T follicular helper cell (primary cell): ENCODE data around the gene MAPK8.

Source experiments
- DNase-seq: peaks from one replicate; pipeline ENCODE4 v3.0.0-alpha.2; 2020; ENCODE audit warnings: low read depth

Gene MAPK8

GRCh38 chr10:48449501-48450232 lies 143.2 kb downstream of the MAPK8 start:
- no peak for DNase-seq

DNA sequence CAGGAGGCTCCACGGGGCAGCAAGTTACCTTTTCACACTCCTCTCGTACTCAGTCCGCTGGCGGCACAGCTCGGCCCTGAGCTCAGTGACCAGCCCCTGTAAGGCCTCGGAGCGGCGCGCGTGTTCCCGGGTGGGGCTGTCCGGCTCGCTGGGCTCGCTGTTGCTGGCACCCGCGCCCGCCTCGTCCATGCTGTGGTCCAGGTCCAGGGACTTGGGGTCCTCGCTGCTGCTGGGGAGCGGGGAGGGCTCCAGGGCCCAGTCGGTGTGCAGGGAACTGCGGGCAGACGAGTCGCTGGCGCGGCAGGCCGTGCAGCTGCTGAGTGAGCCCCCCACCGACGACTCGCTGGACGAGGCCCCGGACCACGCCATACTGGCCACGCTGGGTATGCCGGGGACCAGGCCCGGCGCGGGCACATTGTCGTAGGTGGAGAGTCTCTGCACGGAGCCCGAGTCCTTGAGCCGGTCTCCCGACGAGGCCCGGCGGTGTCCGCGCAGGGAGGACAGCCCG lies 143.8 kb downstream of the MAPK8 start:
- no peak for DNase-seq

GRCh38 chr10:48450741-48451466 lies 144.4 kb downstream of the MAPK8 start:
- no peak for DNase-seq

DNA sequence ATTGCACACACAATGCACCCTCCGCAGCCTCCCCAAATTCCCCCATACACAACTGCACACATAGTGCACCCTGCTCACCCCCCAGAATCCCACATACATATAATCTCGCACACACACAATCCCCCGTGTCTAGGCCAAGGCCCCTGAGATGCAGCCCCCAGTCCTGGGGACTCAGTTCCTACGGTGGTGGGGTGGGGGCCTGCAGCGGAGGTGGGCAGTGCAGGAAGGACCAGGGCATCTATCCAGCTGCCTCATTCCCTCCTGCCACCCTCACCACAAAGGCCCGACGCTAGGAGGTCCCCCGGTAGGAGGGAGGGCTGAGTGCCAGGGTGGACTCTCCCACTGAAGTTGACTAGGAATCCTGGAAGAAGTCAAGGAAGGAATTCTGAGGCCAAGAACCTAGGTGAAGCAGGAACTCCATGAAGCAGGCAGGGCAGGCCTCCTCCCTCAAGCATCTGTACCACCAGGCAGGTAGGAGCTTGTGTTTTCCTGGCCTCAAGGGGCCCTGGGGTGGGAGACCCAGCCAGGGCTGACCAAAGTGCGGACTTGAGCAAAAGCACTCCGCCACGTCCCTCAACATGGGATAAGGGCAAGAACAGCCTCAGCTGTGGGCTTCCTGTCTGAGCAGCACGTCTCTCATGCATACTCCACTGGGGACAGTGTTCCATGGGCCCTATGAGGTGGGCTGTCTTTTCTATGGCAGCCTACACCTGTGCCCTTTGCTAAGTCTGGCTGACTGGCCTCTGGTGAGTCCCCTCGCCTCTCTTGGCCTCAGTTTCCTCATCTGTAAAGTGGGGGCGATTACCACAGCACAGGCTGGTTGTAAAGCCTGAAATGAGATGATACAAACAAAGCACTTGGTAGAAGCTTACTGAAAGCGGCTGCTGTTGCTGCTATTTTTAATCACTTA lies 145.7 kb downstream of the MAPK8 start:
- no peak for DNase-seq

DNA sequence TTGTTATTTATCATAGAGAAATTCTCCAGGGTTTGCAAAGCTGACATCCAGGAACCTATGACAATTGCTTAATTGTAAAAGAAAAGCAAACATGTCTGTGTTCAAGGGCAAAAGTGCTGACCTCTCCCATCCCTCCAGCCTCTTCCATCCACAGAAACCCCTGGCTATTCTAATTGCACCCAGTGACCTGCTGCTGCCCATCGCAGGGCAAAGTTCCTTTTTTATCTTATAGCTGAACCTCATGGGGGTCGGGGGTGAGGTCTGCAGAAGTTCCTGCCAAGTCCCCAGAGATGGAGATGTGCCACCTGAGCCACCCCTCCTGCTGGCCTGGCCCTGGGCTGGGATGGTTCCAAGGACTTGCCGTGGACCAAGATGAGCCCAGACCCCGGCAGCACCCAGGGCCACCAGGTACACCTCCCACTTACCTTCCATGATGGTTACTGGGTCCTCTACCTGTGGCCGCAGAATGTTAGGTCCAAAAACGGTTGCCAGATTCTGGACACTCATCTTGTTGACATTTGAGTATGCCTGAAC lies 146.5 kb downstream of the MAPK8 start:
- DNase-seq, result no peak

DNA sequence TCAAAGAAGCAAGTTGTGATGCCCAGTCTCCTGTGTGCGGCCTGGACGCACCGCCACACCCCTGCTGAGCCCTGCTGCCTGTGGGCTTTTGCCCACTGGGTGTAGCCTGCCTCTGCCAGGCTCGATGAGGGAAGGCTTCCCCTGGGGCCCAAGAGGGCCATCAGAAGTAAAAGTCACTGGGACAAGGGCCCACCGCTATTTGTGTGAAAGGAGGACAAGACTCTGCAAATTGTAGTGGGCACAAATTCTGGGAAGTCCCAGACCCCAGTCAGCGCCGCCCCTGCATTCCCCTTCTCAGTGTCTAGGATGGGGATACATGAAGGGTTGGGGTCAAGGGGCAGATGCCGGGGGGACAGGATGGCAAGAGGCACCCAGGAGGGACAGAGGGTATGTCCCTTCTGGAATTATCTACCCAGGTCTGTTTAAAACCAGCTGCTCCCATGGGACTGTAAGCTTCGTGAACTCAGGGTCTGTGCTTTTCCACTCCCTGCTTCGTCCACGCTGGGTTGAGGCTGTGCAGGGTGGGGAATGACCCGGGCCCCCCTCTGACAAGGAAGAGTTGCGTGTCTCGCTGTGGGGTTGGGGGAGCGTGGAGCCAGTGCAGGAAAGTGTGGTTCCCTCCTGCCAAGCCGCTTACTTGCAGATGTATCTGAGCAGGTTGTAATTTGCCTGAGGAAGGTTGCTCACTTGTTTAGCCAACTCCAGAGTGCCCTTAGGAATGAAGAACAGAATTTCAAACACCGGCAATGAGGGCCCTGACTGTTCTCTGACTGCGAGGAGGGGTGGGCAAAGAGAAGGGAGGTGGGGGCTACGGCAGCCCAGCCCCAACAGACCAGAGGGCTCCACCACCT lies 147.2 kb downstream of the MAPK8 start:
- DNase-seq, result no peak

- DNase-seq, result no peak
These were observed 148.0 kb downstream of the MAPK8 start for GRCh38 chr10:48454302-48455054.

GRCh38 chr10:48455055-48455391 lies 148.5 kb downstream of the MAPK8 start:
- no peak for DNase-seq

DNA sequence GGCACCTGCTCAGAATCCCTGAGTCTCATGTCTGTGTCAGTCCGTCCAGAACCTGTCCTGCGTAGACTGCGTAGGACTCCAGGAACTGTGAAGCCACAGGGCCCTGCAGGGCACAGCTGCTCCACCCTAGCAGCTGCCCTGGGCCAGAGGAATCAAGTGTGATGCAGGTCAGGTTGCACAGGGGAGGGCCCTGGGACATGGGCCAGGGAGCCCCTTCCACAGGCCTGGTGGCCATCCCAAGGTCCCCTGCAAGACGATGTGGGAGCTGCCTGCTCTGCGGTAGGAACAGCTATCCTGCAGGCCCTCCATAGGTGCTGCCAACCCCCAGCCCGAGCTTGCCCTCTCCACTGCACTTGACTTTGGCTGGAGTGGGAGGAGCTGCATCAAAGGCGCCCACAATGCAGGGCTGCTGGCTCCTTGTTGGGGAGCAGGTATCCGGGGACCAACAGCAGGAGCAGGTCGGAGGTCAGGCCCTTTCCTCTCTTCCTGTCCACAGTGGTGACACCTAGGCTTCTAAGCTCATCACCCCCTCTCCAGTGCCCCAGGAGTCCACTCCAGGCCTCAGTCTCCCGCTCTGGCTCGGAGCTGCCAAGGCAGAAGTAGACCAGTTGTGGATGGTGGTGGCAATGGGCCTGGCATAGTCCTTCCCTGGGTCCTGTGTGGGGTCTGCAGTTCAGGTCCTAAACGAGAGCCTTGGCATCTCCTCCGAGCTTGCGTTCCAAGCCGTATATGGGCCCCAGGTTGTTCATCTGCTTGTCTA lies 149.1 kb downstream of the MAPK8 start:
- DNase-seq, result no peak

DNA sequence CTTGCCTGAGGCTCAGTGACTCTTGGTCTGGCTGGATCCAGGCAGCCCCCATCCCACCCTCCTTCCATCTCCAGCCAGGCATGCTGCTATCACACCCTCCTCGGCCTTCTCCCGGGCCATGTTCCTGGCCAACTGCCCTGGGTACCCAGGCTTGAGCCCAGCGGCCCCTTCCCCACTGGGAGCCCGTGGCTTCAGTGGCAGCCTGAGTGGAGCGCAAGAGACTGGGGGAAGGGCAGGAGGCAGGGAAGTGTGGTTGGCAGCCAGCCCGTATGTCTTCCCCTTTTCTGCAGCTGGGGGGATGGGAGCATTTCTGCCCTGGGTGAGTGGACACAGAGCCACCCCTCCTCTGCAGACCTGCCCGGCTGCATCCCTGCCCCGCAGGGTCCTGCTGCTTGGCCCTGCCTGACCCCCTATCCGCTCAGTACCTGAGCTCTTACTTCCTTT lies 149.9 kb downstream of the MAPK8 start:
- DNase-seq, result no peak

GRCh38 chr10:48456808-48457761 lies 150.6 kb downstream of the MAPK8 start:
- no peak for DNase-seq

DNA sequence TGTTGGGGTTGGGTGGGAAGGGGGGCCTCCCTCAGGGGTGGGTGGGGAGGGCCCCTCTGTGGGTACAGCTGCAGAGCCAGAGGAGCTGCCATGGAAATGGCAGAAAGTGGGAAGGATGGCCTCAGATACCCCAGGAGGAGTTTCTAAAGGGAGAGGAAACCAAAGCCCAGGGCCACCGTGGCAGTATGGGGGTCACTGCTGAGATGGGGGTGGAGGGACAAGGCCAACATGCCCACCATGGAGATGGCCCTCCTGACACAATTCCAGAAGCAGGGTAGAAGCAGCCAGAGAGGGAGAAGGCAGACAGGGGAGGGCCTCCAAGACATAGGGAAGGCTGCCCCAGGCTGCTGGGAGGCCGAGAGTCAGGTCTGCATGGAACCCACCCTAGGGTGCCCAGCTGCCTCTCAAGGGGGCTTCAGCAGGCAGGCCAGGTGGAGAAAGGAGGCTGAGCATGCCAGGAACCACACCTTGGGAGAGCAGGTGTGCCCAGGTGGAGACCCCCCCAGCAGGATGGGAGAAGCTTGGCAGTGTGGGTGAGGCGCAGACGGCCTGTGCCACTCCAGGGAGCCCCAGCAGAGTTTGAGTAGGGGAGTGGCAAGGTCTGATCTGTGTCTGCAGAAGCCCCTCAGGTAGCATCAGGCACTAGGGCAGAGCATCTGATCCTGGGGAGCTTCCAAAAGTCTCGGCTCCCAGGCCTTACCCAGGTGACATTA lies 151.6 kb downstream of the MAPK8 start:
- no peak for DNase-seq

DNA sequence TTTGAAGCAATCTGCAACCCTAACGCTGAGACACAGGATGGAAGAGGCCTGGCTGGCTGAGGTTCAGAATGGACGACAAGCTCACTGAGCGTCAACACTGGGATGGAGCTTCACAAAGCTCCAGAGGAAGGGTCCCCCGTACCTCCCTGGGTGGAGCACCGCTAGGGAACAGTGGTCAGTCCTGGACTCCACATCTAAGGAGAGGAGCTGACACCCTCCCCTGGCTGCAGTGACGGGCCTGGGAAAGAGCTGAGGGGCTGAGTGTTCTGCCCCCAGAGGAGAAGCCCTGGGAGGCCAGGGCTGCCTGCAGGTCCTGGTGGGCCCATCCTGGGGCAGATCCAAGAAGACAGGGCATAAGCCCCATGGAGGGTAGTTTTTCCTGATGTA lies 152.2 kb downstream of the MAPK8 start:
- DNase-seq, result no peak

DNA sequence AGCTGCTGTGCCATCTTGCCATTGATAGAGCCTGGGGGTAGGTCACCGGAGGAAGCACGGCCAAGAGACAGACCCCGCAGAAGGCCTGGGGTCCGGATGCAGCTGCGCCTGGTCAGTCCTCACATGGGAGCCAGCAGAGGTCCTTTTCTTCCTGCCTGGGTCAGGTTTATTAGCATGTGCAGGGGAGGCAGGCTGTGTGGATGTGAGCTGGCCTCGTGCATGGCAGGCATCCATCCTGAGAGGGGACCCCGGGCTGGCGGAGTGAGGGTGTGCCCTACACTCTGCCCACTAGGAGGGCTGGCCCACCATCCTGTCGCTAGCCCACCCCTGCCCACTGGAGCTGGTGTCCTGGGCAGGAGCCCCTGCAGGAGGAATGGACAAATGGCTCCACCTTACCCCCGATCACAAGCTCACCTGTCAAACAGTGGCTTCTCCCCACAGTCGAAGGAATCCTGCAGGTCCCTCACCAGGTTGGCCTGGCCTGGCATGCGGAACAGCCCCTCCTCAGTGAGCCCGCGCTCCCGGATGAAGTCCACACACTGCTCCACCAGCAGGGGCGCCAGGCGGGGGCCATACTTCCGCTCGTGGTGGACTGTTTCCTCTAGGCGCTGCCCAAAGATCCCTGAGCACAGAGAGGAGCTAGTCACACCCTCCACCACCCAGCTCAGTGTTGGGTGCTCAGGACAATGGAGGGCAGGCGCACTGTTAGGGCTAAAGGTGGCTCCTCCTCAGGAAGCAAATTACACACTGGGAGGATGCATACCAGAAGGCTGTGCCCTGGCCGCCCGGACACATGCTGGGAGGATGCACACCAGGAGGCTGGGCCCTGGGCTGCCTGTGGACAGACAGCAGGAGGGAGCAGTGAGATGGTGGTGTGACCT lies 153.0 kb downstream of the MAPK8 start:
- DNase-seq, result no peak

GRCh38 chr10:48460182-48460581 lies 153.7 kb downstream of the MAPK8 start:
- no peak for DNase-seq

GRCh38 chr10:48461623-48462481 lies 155.4 kb downstream of the MAPK8 start:
- DNase-seq, result no peak
